BJ (cell line): Measurements from ENCODE around the gene PPP2R5D. TPM values are rescaled to one million over a fixed set of nuclear protein-coding genes. Genes with fewer than 3 reads are reported as not detected.
"Not testable (repeated sequence)": the region's sequence is repeated elsewhere in the genome, so short reads cannot be mapped to it uniquely, and the experiment has no call there.

Experiments
- CTCF ChIA-PET: fragments of 350-600 bp; formaldehyde crosslinking; extraction: SDS; loops from one replicate; lab custom pipeline; 2021; ENCODE audit warnings: antibody characterized with exemption, inconsistent platforms; lab: Yijun Ruan, JAX
- POLR2A ChIA-PET: fragments of 300-600 bp; sonication (Branson Sonifier 250); formaldehyde crosslinking; extraction: SDS; loops from one replicate; lab custom pipeline; 2021; ENCODE audit warnings: antibody characterized with exemption; lab: Charles Lee
- DNase-seq: peaks from one replicate; pipeline ENCODE4 v3.0.0-alpha.2; 2011; ENCODE audit warnings: low read depth
- H3K27me3 ChIP-seq: 2 replicates; pipeline ENCODE4 v1.6.0; 2011; ENCODE audit warnings: low read length; ENCODE audit not compliant: control insufficient read depth, insufficient read depth
- H3K36me3 ChIP-seq: 2 replicates; pipeline ENCODE4 v1.5.1; 2011; ENCODE audit warnings: low read length; ENCODE audit not compliant: control insufficient read depth, insufficient read depth
- H3K4me3 ChIP-seq: 2 replicates; pipeline ENCODE4 v1.5.1; 2011; ENCODE audit warnings: low read depth, mild to moderate bottlenecking, control low read depth, low read length
- CTCF ChIP-seq: IDR thresholded peaks from 2 replicates; pipeline ENCODE4 v1.5.1; 2011; ENCODE audit warnings: low read depth, mild to moderate bottlenecking, control low read depth, inconsistent platforms, low read length, moderate library complexity; ENCODE audit not compliant: insufficient read depth
- polyA plus RNA-seq: library from polyadenylated mRNA; depleted of rRNA; stranded (reverse); fragments of >200 nt; gene quantifications from 2 replicates; pipeline ENCODE4 v1.2.3, GENCODE V29; 2011

Gene PPP2R5D
- polyA plus RNA-seq, 1 experiment, result 61.8 TPM

DNA sequence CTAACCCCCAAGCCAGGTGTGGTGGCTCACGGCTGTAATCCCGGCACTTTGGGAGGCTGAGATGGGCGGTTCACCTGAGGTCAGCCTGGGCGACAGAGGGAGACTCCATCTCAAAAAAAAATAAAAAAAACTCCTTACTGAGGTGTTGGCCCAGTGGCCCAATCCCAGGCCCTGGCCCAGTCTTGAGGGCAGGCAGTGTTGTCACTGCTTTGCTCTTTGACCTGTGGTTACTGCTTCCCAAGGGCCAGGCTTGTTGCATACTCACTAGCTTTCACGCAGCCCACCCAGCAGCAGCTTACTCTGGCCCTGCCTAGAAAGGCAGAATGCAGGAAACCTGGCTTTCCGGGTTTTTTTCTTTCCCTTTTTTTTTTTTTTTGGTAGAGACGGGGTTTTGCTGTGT is 41.9 kb upstream of the PPP2R5D start:
- Histone ChIP-seq H3K36me3 (peaks cover 10% of the 10 kb centered on the region), H3K27me3 (no peaks in the 10 kb centered on the region), H3K4me3 (no peak overlapping the region)
- no peak for DNase-seq
- CTCF ChIA-PET, result no interaction called here
- POLR2A ChIA-PET, result no interaction called here
- TF ChIP-seq CTCF, result no peak

GRCh38 chr6:42947950-42948349 is 36.4 kb upstream of the PPP2R5D start:
- POLR2A ChIA-PET, result no interaction called here
- DNase-seq, result no peak

DNA sequence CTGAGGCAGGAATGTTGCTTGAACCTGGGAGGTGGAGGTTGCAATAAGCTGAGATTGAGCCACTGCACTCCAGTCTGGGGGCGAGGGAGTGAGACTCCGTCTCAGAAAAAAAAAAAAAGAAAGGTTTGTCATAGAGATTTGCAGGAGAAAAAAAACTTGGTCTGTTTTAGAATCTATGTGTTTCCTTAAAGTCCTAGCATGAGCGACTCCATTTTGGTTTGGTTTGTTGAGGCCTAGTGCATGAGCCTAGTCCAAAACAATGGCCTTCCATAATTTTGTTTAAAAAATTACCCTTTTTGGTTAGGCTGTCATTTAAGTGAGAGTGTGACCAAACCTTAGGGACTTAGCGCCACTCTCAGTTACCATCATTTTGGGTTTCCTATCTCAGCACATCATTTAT is 32.0 kb upstream of the PPP2R5D start:
- no peak overlapping the region for H3K4me3 ChIP-seq
- H3K36me3 ChIP-seq, result no peaks in the 10 kb centered on the region
- CTCF ChIA-PET, result interaction anchor here (1.0 kb wide), 1 partner anchor 12 kb away, joined by 3 read pairs; no protein-coding TSS in a partner anchor
- POLR2A ChIA-PET, result no interaction called here
- H3K27me3 ChIP-seq, result no peaks in the 10 kb centered on the region
- no peak for DNase-seq
- TF ChIP-seq CTCF, result no peak

More at GRCh38 chr6:42947950-42948349, 36.4 kb upstream of the PPP2R5D start:
- CTCF ChIA-PET, result no interaction called here
- no peaks in the 10 kb centered on the region for H3K36me3 ChIP-seq
- no peak overlapping the region for H3K4me3 ChIP-seq
- TF ChIP-seq CTCF, result no peak
- H3K27me3 ChIP-seq, result no peaks in the 10 kb centered on the region

- CTCF ChIA-PET, H3K4me3 ChIP-seq, H3K36me3 ChIP-seq, DNase-seq, H3K27me3 ChIP-seq, POLR2A ChIA-PET: not testable (repeated sequence)
Observed at GRCh38 chr6:42954405-42954804, 30.0 kb upstream of the PPP2R5D start.

- Histone ChIP-seq H3K4me3 (no peak overlapping the region), H3K27me3 (no peaks in the 10 kb centered on the region), H3K36me3 (peaks cover 3% of the 10 kb centered on the region; the same call in 1 of the 2 replicates)
- ChIA-PET POLR2A (interaction anchor here (0.7 kb wide), 1 partner anchor 100 kb away, joined by 3 read pairs; no protein-coding TSS in a partner anchor), CTCF (interaction anchor here (1.3 kb wide), 1 partner anchor 30 kb away, joined by 3 read pairs; no protein-coding TSS in a partner anchor)
- no peak for TF ChIP-seq CTCF
- no peak for DNase-seq
Observed at GRCh38 chr6:42958125-42958524, 26.2 kb upstream of the PPP2R5D start.

DNA sequence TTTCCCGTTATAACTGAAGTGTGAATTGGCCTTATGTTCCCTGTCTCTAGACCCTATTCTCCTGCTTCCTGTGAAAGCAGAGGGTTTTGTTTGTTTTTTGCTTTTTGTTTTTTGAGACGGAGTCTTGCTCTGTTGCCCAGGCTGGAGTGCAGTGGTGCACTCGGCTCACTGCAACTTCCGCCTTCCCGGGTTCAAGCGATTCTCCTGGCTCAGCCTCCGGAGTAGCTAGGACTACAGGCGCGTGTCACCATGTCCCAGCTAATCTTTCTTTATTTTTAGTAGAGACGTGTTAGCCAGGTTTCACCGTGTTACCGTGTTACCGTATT is 24.5 kb upstream of the PPP2R5D start:
- no peaks in the 10 kb centered on the region for H3K27me3 ChIP-seq
- no peak overlapping the region for H3K4me3 ChIP-seq
- POLR2A ChIA-PET, result no interaction called here
- CTCF ChIA-PET, result interaction anchor here (1.9 kb wide), 1 partner anchor 10 kb away, joined by 6 read pairs; no protein-coding TSS in a partner anchor
- H3K36me3 ChIP-seq, result peaks cover 6% of the 10 kb centered on the region
- DNase-seq, result no peak
- no peak for TF ChIP-seq CTCF
